Uterus (tissue), 2 donors: Measurements from ENCODE around the gene MEST.

Experiments used
- CTCF ChIP-seq, 4 experiments: fragments of 200-600 bp in 2 of 4; fragments of 450-650 bp in 2 of 4; sonication (generic) in 2 of 4; IDR thresholded peaks; one replicate each; pipeline ENCODE4 v1.5.1; 2016 to 2019; ENCODE audit warnings: antibody characterized with exemption in 4 of 4, mild to moderate bottlenecking in 2 of 4, moderate library complexity in 1 of 4
- POLR2A ChIP-seq, 2 donors: fragments of 450-650 bp; IDR thresholded peaks; one replicate each; pipeline ENCODE4 v1.6.1; 2016; ENCODE audit warnings: antibody characterized with exemption in 2 of 2, mild to moderate bottlenecking in 1 of 2, moderate library complexity in 1 of 2

GRCh38 chr7:130544356-130544755, 52.5 kb downstream of the MEST start:
- TF ChIP-seq CTCF (IDR thresholded peaks at IDR 0.05) (no peak), POLR2A (IDR thresholded peaks at IDR 0.05) (no peak)
